Activated CD4-positive, alpha-beta T cell treated with anti-CD3 and anti-CD28 coated beads, Interleukin-2, amount 10 ng/mL, durations not matched to agents 7 days and 5 days (primary cell): Measurements from ENCODE around the gene PSME4. TPM values are rescaled to one million over a fixed set of nuclear protein-coding genes. Genes with fewer than 3 reads are reported as not detected.

Source experiments
- CTCF ChIA-PET: fragments of 350-600 bp; sonication (Branson Sonifier 250); formaldehyde crosslinking; loops from one replicate; lab custom pipeline; 2021; ENCODE audit warnings: antibody characterized with exemption; lab: Charles Lee
- POLR2A ChIA-PET: fragments of 350-600 bp; sonication (Branson Sonifier 250); formaldehyde crosslinking; loops from one replicate; lab custom pipeline; 2021; ENCODE audit warnings: antibody characterized with exemption; lab: Charles Lee
- DNase-seq: peaks from one replicate; pipeline ENCODE4 v3.0.0-alpha.2; 2020
- H3K27ac Mint-ChIP-seq: one replicate; pipeline ENCODE4 v1.8.0; 2021; ENCODE audit warnings: mild to moderate bottlenecking, moderate library complexity, mixed read lengths
- H3K27me3 Mint-ChIP-seq: one replicate; pipeline ENCODE4 v1.8.0; 2021; ENCODE audit warnings: mixed read lengths
- H3K36me3 Mint-ChIP-seq: one replicate; pipeline ENCODE4 v1.8.0; 2021; ENCODE audit warnings: low read depth, mixed read lengths
- H3K4me1 Mint-ChIP-seq: one replicate; pipeline ENCODE4 v1.8.0; 2021; ENCODE audit warnings: mixed read lengths
- H3K4me3 Mint-ChIP-seq: one replicate; pipeline ENCODE4 v1.8.0; 2021; ENCODE audit warnings: mild to moderate bottlenecking, moderate library complexity, mixed read lengths
- H3K9me3 Mint-ChIP-seq: one replicate; pipeline ENCODE4 v1.8.0; 2021; ENCODE audit warnings: mixed read lengths
- microRNA-seq: library from miRNA; unstranded; fragments of <30 nt; microRNA quantifications from one replicate; pipeline ENCODE4 v1.2.0, GENCODE V29; 2021; ENCODE audit warnings: borderline microRNAs expressed, borderline replicate concordance
- total RNA-seq, 2 experiments: library from RNA; stranded (reverse); gene quantifications; one replicate each; pipeline ENCODE4 v1.2.3, GENCODE V29; 2021

PSME4 gene
- total RNA-seq, 2 experiments from 2014 or later: 46.7 to 50.2 TPM

- H3K27me3 Mint-ChIP-seq: no peaks in the 10 kb centered on the region
- no peak overlapping the region for H3K27ac Mint-ChIP-seq
- H3K4me3 Mint-ChIP-seq: no peak overlapping the region
- CTCF ChIA-PET: no interaction called here
- POLR2A ChIA-PET: no interaction called here
- no peaks in the 10 kb centered on the region for H3K4me1 Mint-ChIP-seq
- no peak for DNase-seq
- peaks cover 24% of the 10 kb centered on the region for H3K36me3 Mint-ChIP-seq
- H3K9me3 Mint-ChIP-seq: no peaks in the 10 kb centered on the region
Measured at GRCh38 chr2:53818854-53819435, 151.8 kb downstream of the PSME4 start.

Small RNAs within 50 kb of the gene (microRNA-seq; reads per million reads assigned to microRNA genes)
- not detected for gene MIR3682

Other genes with a start within 250 kb of the PSME4 start
- 10 to 100 TPM; 12.3 to 12.6 TPM for gene CHAC2, start 203.2 kb downstream of the PSME4 start, total RNA-seq
- gene ASB3, start 184.0 kb downstream of the PSME4 start, total RNA-seq: 10 to 100 TPM; 20.2 to 23.3 TPM
- gene ERLEC1, start 183.9 kb downstream of the PSME4 start, total RNA-seq: 10 to 100 TPM; 22.7 to 23.2 TPM
- gene GPR75, start 111.0 kb downstream of the PSME4 start, total RNA-seq: 1 to 10 TPM; 1.9 to 2.6 TPM
- gene ACYP2, start 144.6 kb upstream of the PSME4 start, total RNA-seq: 10 to 100 TPM; 12.9 to 13.1 TPM